Neural cell (in vitro differentiated cells): ENCODE measurements around the gene S100PBP. TPM values are rescaled to one million over a fixed set of nuclear protein-coding genes. Genes with fewer than 3 reads are reported as not detected.

Experiments
- H2AFZ ChIP-seq: fragments of 200-600, 300-800 bp; sonication (generic), shearing (Covaris generic); 2 replicates; pipeline ENCODE4 v1.6.0; 2014; ENCODE audit warnings: low read depth, mild to moderate bottlenecking, antibody characterized with exemption, low read length, moderate library complexity
- H3F3A ChIP-seq: fragments of 200-600 bp; shearing (Covaris generic); 2 replicates; pipeline ENCODE4 v1.6.1; 2016; ENCODE audit warnings: mild to moderate bottlenecking, moderate library complexity, mixed read lengths, antibody characterized with exemption, low read length; ENCODE audit not compliant: insufficient read depth, poor library complexity, severe bottlenecking
- H3K27ac ChIP-seq: fragments of 200-600, 300-800 bp; sonication (generic), shearing (Covaris generic); 2 replicates; pipeline ENCODE4 v1.5.1; 2014; ENCODE audit warnings: mild to moderate bottlenecking, low read length, moderate library complexity
- H3K27me3 ChIP-seq: fragments of 300-800, 200-600 bp; sonication (generic), shearing (Covaris generic); 2 replicates; pipeline ENCODE4 v1.6.0; 2014; ENCODE audit warnings: mild to moderate bottlenecking, low read depth, low read length, moderate library complexity; ENCODE audit not compliant: insufficient read depth
- H3K36me3 ChIP-seq: fragments of 300-800, 200-600 bp; sonication (generic), shearing (Covaris generic); 2 replicates; pipeline ENCODE4 v1.5.1; 2014; ENCODE audit warnings: mild to moderate bottlenecking, antibody characterized with exemption, low read length, moderate library complexity; ENCODE audit not compliant: insufficient read depth
- H3K4me2 ChIP-seq: fragments of 300-800, 200-600 bp; sonication (generic), shearing (Covaris generic); 2 replicates; pipeline ENCODE4 v1.6.0; 2014; ENCODE audit warnings: mild to moderate bottlenecking, low read length
- H3K4me3 ChIP-seq: fragments of 300-800, 200-600 bp; sonication (generic), shearing (Covaris generic); 2 replicates; pipeline ENCODE4 v1.5.1; 2014; ENCODE audit warnings: mild to moderate bottlenecking, low read length, moderate library complexity
- H3K79me2 ChIP-seq: fragments of 200-600 bp; shearing (Covaris generic); replicated peaks from 2 replicates; pipeline ENCODE4 v1.6.0; 2014; ENCODE audit warnings: mild to moderate bottlenecking, low read length, moderate library complexity; ENCODE audit not compliant: insufficient read depth
- H3K9ac ChIP-seq: fragments of 300-800, 200-600 bp; sonication (generic), shearing (Covaris generic); 2 replicates; pipeline ENCODE4 v1.6.1; 2016; ENCODE audit warnings: mild to moderate bottlenecking, low read length, mixed read lengths
- H3K9me2 ChIP-seq: fragments of 200-600 bp; shearing (Covaris generic); 2 replicates; pipeline ENCODE4 v1.6.1; 2016; ENCODE audit warnings: mild to moderate bottlenecking, low read length, mixed read lengths; ENCODE audit not compliant: insufficient read depth
- H3K9me3 ChIP-seq: fragments of 200-600, 300-800 bp; sonication (generic), shearing (Covaris generic); 2 replicates; pipeline ENCODE4 v1.6.1; 2016; ENCODE audit warnings: mild to moderate bottlenecking, mixed run types, low read length, moderate library complexity, mixed read lengths
- H4K20me1 ChIP-seq: fragments of 200-600 bp; shearing (Covaris generic); 2 replicates; pipeline ENCODE4 v1.6.1; 2016; ENCODE audit warnings: mild to moderate bottlenecking, mixed run types; ENCODE audit not compliant: insufficient read depth
- CTCF ChIP-seq: fragments of 450-650 bp; IDR thresholded peaks from 2 replicates; pipeline ENCODE4 v1.5.1; 2014; ENCODE audit warnings: antibody characterized with exemption, mild to moderate bottlenecking, moderate library complexity; ENCODE audit not compliant: poor library complexity, severe bottlenecking
- EP300 ChIP-seq: fragments of 450-650 bp; conservative IDR thresholded peaks from 2 replicates; pipeline ENCODE4 v1.6.1; 2014; ENCODE audit warnings: antibody characterized with exemption, mild to moderate bottlenecking, moderate library complexity; ENCODE audit not compliant: poor library complexity, severe bottlenecking
- MXI1 ChIP-seq: fragments of 450-650 bp; conservative IDR thresholded peaks from 2 replicates; pipeline ENCODE4 v1.6.1; 2014; ENCODE audit warnings: antibody characterized with exemption, mild to moderate bottlenecking; ENCODE audit not compliant: poor library complexity, severe bottlenecking
- POLR2AphosphoS5 ChIP-seq: IDR thresholded peaks from 2 replicates; pipeline ENCODE4 v1.6.1; 2012
- RAD21 ChIP-seq: fragments of 450-650 bp; conservative IDR thresholded peaks from 2 replicates; pipeline ENCODE4 v1.6.1; 2014; ENCODE audit warnings: antibody characterized with exemption, mild to moderate bottlenecking, moderate library complexity
- REST ChIP-seq: IDR thresholded peaks from 2 replicates; pipeline ENCODE4 v1.6.1; 2012; ENCODE audit warnings: borderline replicate concordance
- TAF1 ChIP-seq: IDR thresholded peaks from 2 replicates; pipeline ENCODE4 v1.6.1; 2012; ENCODE audit warnings: low read depth
- polyA plus RNA-seq: library from polyadenylated mRNA; depleted of rRNA; stranded (reverse); fragments of >200 nt; gene quantifications from 2 replicates; pipeline ENCODE4 v1.2.3, GENCODE V29; 2014

S100PBP gene
- polyA plus RNA-seq, 1 donor from 2014 or later: 77.0 TPM

- Histone ChIP-seq H4K20me1 (no peaks in the 10 kb centered on the region), H3K27ac (no peak overlapping the region), H3K27me3 (no peaks in the 10 kb centered on the region), H3K36me3 (no peaks in the 10 kb centered on the region), H3K4me2 (no peak overlapping the region), H3K79me2 (peaks cover 25% of the 10 kb centered on the region), H3K9me2 (no peaks in the 10 kb centered on the region), H3K9ac (no peak overlapping the region), H2AFZ (no peak overlapping the region), H3K4me3 (no peak overlapping the region), H3K9me3 (no peaks in the 10 kb centered on the region), H3F3A (no peaks in the 10 kb centered on the region)
- TF ChIP-seq EP300 (no peak), RAD21 (no peak), TAF1 (no peak)
These were observed 47.8 kb upstream of the S100PBP start for GRCh38 chr1:32769524-32770220.

- H3F3A ChIP-seq: no peaks in the 10 kb centered on the region
- no peak overlapping the region for H3K27ac ChIP-seq
- no peak overlapping the region for H3K4me2 ChIP-seq
- no peaks in the 10 kb centered on the region for H3K9me3 ChIP-seq
- TF ChIP-seq CTCF: no peak
- no peak for TF ChIP-seq POLR2AphosphoS5
- TF ChIP-seq EP300: no peak
- TF ChIP-seq RAD21: no peak
- TF ChIP-seq REST: no peak
- TF ChIP-seq MXI1: no peak
- H3K4me3 ChIP-seq: no peak overlapping the region
- no peaks in the 10 kb centered on the region for H3K36me3 ChIP-seq
- no peaks in the 10 kb centered on the region for H3K9me2 ChIP-seq
- H3K9ac ChIP-seq: no peak overlapping the region
- no peaks in the 10 kb centered on the region for H4K20me1 ChIP-seq
- peaks cover 21% of the 10 kb centered on the region for H3K79me2 ChIP-seq
- H2AFZ ChIP-seq: no peak overlapping the region
- H3K27me3 ChIP-seq: no peaks in the 10 kb centered on the region
These were observed 47.2 kb upstream of the S100PBP start for GRCh38 chr1:32770221-32770731.
